ENCODE results near the gene ACADL.

The ACADL gene

GRCh38 chr2:210147614-210148013 is 77.6 kb downstream of the ACADL start:
- TF ChIP-seq CTCF (IDR thresholded peaks at IDR 0.05; ENCODE audit: low read depth, low read length, missing control alignments): no peak
- no peak overlapping the region for H3K4me3 ChIP-seq (ENCODE audit: low read depth, low read length)

More at GRCh38 chr2:210147614-210148013, 77.6 kb downstream of the ACADL start:
- no peak for DNase-seq (ENCODE audit: low read depth)

All from GM12864 (cell line).